ENCODE results near the gene LONP2. TPM values are rescaled to one million over a fixed set of nuclear protein-coding genes. Genes with fewer than 3 reads are reported as not detected.

The LONP2 gene
- total and polyA plus RNA-seq, 9 of the 15 experiments (the other 6 are each of a cell fraction or from before 2014, with no cell fraction given), result 8.1 to 41.2 (median 25.6) TPM

- no peak for TF ChIP-seq NR0B1 (IDR thresholded peaks at IDR 0.05; ENCODE audit: partially characterized antibody)
- no peak for TF ChIP-seq C11orf30 (IDR thresholded peaks at IDR 0.05; ENCODE audit: low read depth)
- peak; percentile 20; the same call in 1 of the 2 replicates for TF ChIP-seq ZBTB17 (CRISPR knock-in tag; IDR thresholded peaks at IDR 0.05)
- TF ChIP-seq MEF2D (tag; conservative IDR thresholded peaks at IDR 0.05; ENCODE audit: low read depth), result no peak
- no peak for TF ChIP-seq ATF3 (IDR thresholded peaks at IDR 0.05)
- peak; percentile 68; the same call in 1 of the 2 replicates for TF ChIP-seq ATF3 (CRISPR knock-in tag; conservative IDR thresholded peaks at IDR 0.05)
- no peak for TF ChIP-seq ARID2 (IDR thresholded peaks at IDR 0.05)
- TF ChIP-seq ZNF740 (CRISPR knock-in tag; IDR thresholded peaks at IDR 0.05), result no peak
- peak in 1 of 2 experiments; percentile 64; a peak in 2 of 4 replicates for TF ChIP-seq ZNF740 (tag; IDR thresholded peaks at IDR 0.05)
- no peak for TF ChIP-seq ZMIZ1 (IDR thresholded peaks at IDR 0.05; ENCODE audit: low read depth in 2 of 2, low read length in 2 of 2)
- no peak for TF ChIP-seq NR2C2 (CRISPR knock-in tag; IDR thresholded peaks at IDR 0.05)
- peak; percentile 69 for TF ChIP-seq NR2C2 (tag; IDR thresholded peaks at IDR 0.05)
- TF ChIP-seq PKNOX1 (IDR thresholded peaks at IDR 0.05), result no peak
Observed at GRCh38 chr16:48385253-48386150, 141.4 kb downstream of the LONP2 start, which contains the start of gene SIAH1 (continued).
